ENCODE measurements around the gene ATG9B. TPM values are rescaled to one million over a fixed set of nuclear protein-coding genes. Genes with fewer than 3 reads are reported as not detected.

Gene ATG9B
- total and polyA plus RNA-seq, 2 of the 13 experiments (the other 11 are each of a cell fraction or from before 2014, with no cell fraction given), result 0.24 TPM; not detected in 1

DNA sequence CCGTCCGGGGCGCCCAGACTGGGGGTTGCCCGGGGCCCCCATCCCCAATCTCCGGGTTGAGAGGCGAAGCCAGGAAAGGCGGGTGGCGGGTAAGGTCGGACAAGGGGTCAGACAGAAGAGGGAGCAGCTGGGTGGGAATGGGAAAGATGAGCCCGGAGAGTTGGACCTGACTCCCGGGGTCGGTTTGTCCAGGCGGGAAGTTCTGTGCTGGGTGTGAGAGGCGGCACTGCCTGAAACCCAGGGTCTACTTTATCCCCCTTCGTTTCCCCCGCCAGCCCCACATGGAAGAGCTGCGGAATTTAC lies 35.8 kb upstream of the ATG9B start (continued):
- TF ChIP-seq UBTF (CRISPR knock-in tag; IDR thresholded peaks at IDR 0.05), result peak; percentile 76
- TF ChIP-seq HMG20A (CRISPR knock-in tag; IDR thresholded peaks at IDR 0.05; ENCODE audit: borderline replicate concordance), result no peak
- TF ChIP-seq ZBTB4 (CRISPR knock-in tag; IDR thresholded peaks at IDR 0.05; ENCODE audit: borderline replicate concordance), result no peak
- no peak for TF ChIP-seq PAF1 (CRISPR knock-in tag; IDR thresholded peaks at IDR 0.05)
- TF ChIP-seq ZNF883 (CRISPR knock-in tag; IDR thresholded peaks at IDR 0.05; ENCODE audit: not compliant biosample characterization), result peak; percentile 13
- TF ChIP-seq GABPB1 (CRISPR knock-in tag; IDR thresholded peaks at IDR 0.05), result no peak; the same call in 1 of the 2 replicates
- no peak for TF ChIP-seq TMF1 (CRISPR knock-in tag; IDR thresholded peaks at IDR 0.05; ENCODE audit: low read depth)
- no peak for TF ChIP-seq NCOR1 (IDR thresholded peaks at IDR 0.05; ENCODE audit: borderline replicate concordance, low read length)
- TF ChIP-seq KAT7 (CRISPR knock-in tag; IDR thresholded peaks at IDR 0.05; ENCODE audit: borderline replicate concordance), result no peak
- 0 out of 2 replicates have a peak, but pooled peaks have one; percentile 21 for TF ChIP-seq ZNF891 (CRISPR knock-in tag; IDR thresholded peaks at IDR 0.05)
- no peak for TF ChIP-seq ATF5 (CRISPR knock-in tag; IDR thresholded peaks at IDR 0.05; ENCODE audit: low read depth)
- 0 out of 2 replicates have a peak, but pooled peaks have one; percentile 72 for TF ChIP-seq SMAD1 (CRISPR knock-in tag; IDR thresholded peaks at IDR 0.05; ENCODE audit: borderline replicate concordance, low read depth)
- TF ChIP-seq ZBTB33 (CRISPR knock-in tag; IDR thresholded peaks at IDR 0.05), result no peak
- no peak for TF ChIP-seq RORA (CRISPR knock-in tag; IDR thresholded peaks at IDR 0.05)
- TF ChIP-seq, protein P1, sequence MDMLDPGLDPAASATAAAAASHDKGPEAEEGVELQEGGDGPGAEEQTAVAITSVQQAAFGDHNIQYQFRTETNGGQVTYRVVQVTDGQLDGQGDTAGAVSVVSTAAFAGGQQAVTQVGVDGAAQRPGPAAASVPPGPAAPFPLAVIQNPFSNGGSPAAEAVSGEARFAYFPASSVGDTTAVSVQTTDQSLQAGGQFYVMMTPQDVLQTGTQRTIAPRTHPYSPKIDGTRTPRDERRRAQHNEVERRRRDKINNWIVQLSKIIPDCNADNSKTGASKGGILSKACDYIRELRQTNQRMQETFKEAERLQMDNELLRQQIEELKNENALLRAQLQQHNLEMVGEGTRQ (IDR thresholded peaks at IDR 0.05; ENCODE audit: low read depth, low read length), result no peak
- TF ChIP-seq, protein P1 (CRISPR knock-in tag; IDR thresholded peaks at IDR 0.05; ENCODE audit: borderline replicate concordance), result peak; percentile 52; the same call in 1 of the 2 replicates
- TF ChIP-seq ZNF501 (CRISPR knock-in tag; IDR thresholded peaks at IDR 0.05), result 0 out of 2 replicates have a peak, but pooled peaks have one; percentile 53
- TF ChIP-seq AGO1 (IDR thresholded peaks at IDR 0.05; ENCODE audit: low read depth, low read length, poor library complexity, severe bottlenecking), result peak; percentile 3
